ENCODE data around the gene PARP11.

Gene PARP11

GRCh38 chr12:3770891-3771290 is 102.3 kb downstream of the PARP11 start:
- no peak for TF ChIP-seq CTCF (IDR thresholded peaks at IDR 0.05; ENCODE audit: unreplicated experiment in 3 of 3)
- Mint-ChIP-seq H3K27ac (no peak overlapping the region), H3K4me3 (no peak overlapping the region), H3K9me3 (no peaks in the 10 kb centered on the region), H3K36me3 (ENCODE audit: low read depth) (no peaks in the 10 kb centered on the region), H3K4me1 (no peaks in the 10 kb centered on the region), H3K27me3 (ENCODE audit: low read depth) (peaks cover 3% of the 10 kb centered on the region)

- no peaks in the 10 kb centered on the region for H3K4me1 Mint-ChIP-seq
- no peak for TF ChIP-seq CTCF (IDR thresholded peaks at IDR 0.05; ENCODE audit: unreplicated experiment in 3 of 3)
- H3K36me3 Mint-ChIP-seq (ENCODE audit: low read depth) = no peaks in the 10 kb centered on the region
- H3K27me3 Mint-ChIP-seq (ENCODE audit: low read depth) = peaks cover 3% of the 10 kb centered on the region
- no peak overlapping the region for H3K4me3 Mint-ChIP-seq
- no peak overlapping the region for H3K27ac Mint-ChIP-seq
- no peaks in the 10 kb centered on the region for H3K9me3 Mint-ChIP-seq
Observed at GRCh38 chr12:3768911-3769447, 104.2 kb downstream of the PARP11 start.

- H3K4me1 Mint-ChIP-seq = peaks cover 9% of the 10 kb centered on the region
Observed at GRCh38 chr12:3761116-3761735, 112.0 kb downstream of the PARP11 start.

GRCh38 chr12:3759878-3760277 is 113.3 kb downstream of the PARP11 start:
- H3K9me3 Mint-ChIP-seq = no peaks in the 10 kb centered on the region
- no peaks in the 10 kb centered on the region for H3K27me3 Mint-ChIP-seq (ENCODE audit: low read depth)
- no peak for TF ChIP-seq CTCF (IDR thresholded peaks at IDR 0.05; ENCODE audit: unreplicated experiment in 3 of 3)
- H3K27ac Mint-ChIP-seq = no peak overlapping the region
- H3K36me3 Mint-ChIP-seq (ENCODE audit: low read depth) = no peaks in the 10 kb centered on the region
- H3K4me1 Mint-ChIP-seq = peaks cover 9% of the 10 kb centered on the region
- no peak overlapping the region for H3K4me3 Mint-ChIP-seq

More at GRCh38 chr12:3761116-3761735, 112.0 kb downstream of the PARP11 start:
- TF ChIP-seq CTCF (IDR thresholded peaks at IDR 0.05; ENCODE audit: unreplicated experiment in 3 of 3) = no peak
- H3K36me3 Mint-ChIP-seq (ENCODE audit: low read depth) = no peaks in the 10 kb centered on the region
- no peaks in the 10 kb centered on the region for H3K27me3 Mint-ChIP-seq (ENCODE audit: low read depth)
- H3K4me3 Mint-ChIP-seq = no peak overlapping the region
- H3K9me3 Mint-ChIP-seq = no peaks in the 10 kb centered on the region
- H3K27ac Mint-ChIP-seq = no peak overlapping the region
